ENCODE data around the gene NSFL1C.

Gene NSFL1C

GRCh38 chr20:1484438-1485116 is 17.9 kb upstream of the NSFL1C start:
- no peak for DNase-seq (ENCODE audit: low spot score)

GRCh38 chr20:1479831-1480595 is 13.4 kb upstream of the NSFL1C start:
- no peak for DNase-seq (ENCODE audit: low spot score)

DNA sequence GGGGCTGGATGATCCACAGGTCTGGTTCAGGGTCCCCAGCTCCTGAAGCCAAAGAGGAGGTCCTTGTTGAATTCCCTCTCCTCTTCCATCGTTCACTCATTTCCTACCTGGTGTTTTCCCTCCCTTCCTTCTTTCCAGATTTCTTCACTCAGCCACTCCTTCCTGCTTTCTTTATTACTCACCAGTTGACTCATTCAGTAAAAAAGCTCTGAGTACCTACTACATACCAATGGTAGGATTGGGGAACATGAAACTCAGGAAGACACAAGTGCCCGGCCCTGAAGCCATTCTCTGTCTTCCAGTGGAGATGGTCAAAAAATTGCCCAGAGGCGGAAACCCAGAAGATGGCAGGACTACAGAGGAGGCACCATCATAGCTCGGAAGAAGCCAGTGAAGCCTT is 11.9 kb upstream of the NSFL1C start:
- peak; percentile 30 for DNase-seq (ENCODE audit: low spot score)

DNA sequence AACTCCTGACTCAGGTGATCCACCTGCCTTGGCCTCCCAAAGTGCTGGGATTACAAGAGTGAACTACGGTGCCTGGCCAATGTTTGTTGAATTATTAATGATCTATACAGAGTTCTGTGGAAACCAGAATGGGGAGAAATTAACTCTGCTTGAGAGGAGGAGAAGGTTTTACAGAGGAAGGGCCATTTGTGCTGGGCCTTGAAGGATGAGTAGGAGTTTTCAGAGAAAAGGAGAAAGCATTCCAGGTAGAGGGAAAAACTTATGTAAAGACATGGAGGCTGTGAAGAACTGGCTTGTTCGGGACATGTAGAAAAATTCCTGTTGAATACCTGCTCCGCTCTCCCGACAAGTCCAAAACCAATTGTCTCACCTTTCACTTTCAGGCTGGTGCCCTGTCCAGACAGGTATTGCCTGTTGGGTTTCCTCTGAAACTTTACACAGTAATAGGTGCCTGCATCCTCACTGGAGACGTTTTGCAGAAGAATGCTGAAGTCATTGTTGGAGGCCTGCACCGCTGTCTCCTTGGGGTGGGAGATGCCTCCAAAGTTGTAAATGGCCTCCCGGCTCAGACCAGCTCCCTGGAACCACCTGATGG is 11.3 kb upstream of the NSFL1C start:
- DNase-seq (ENCODE audit: low spot score) = no peak

DNA sequence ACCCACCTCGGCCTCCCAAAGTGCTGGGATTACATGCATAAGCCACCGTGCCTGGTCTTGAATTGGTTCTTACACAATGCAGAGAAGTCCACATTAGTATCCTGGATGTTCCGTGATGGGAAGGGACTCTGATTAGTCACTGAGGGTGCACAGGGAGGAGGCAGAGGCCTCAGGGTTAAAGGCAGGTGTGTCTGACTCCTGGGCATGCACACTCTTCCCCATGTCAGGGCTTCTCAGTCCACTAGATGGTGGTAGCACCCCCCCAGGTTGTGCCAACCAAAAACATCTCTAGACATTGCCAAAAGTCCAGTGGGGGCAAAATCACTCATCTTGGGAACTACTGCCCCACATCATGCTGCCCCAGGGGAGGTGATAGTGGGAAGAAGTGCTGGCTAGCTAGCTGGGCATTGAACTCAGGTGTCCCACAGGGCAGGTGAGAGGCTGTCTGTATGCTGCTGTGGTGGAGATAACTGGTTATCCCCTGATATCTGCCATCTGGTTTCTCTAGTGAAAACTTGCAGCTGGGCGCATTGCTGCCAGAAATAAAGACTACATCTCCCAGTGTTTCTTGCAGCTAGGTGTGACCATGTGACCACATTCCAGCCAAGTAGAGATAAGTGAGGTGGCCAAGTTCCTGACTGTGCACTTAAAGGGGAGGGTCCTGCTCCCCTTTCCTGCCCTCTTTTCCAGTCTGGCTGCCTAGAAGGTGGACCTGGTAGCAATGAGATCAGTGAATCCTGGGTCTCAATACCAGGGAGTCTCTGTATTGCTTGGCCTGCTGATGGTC is 8.4 kb upstream of the NSFL1C start:
- peak; percentile 35 for DNase-seq (ENCODE audit: low spot score)

DNA sequence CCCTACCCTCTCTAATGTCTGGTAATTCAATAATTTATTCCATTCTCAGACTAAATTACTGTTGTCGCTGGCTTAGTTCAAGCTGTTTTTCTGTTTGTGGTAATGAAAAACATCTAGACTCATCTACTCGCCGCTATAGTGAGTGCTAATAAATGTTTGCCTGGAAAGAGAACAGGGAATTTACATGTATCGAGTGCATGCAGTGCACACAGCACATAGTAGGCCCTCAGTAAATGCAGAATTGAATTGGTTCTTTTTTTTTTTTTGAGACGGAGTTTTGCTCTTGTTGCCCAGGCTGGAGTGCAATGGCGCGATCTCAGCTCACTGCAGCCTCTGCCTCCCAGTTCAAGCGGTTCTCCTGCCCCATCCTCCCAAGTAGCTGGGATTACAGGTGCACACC is 7.7 kb upstream of the NSFL1C start:
- no peak for DNase-seq (ENCODE audit: low spot score)

DNA sequence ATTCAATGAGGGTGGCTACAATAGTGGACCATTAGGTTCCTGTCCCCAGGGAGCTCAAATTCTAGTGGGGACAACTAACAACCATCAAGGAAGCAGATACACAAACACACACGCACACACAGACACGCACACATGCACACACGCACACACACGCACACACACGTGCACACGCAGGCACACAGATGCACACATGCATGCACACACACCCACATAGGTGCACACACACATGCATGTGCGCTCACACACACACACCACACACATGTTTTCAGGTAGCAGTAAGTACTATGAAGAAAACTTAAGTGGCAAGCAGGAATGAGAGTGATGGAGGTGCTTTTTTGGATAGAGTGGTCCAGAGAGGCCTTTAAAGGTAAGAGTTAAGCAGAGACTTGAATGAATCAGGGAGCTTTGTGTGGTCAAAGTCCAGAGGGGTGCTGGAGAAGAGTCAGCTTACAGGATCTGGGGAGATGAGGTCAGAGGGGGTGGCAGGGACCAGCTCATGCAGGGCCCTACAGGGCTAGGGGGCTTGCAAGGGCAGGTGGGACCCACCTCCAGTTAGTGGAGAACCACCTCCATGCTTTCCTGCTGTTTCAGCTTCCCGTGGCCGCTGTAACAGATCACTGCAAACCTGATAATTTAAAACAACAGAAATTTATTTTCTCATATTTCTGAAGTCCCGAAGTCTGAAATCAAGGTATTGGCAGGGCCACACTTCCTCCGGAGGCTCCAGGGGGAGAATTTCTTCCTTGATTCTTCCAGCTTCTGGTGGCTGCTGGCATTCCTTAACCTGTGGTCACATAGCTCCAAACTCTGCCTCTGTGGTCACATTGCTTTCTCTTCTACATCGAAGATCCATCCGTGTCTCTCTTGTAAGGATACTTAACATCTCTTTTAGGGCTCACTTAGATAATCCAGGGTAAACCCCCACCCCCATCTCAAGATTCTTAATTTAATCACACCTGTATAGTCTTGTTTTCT is 6.9 kb upstream of the NSFL1C start:
- DNase-seq (ENCODE audit: low spot score) = no peak

- no peak for DNase-seq (ENCODE audit: low spot score)
Observed at GRCh38 chr20:1472556-1473245, 6.1 kb upstream of the NSFL1C start.

DNA sequence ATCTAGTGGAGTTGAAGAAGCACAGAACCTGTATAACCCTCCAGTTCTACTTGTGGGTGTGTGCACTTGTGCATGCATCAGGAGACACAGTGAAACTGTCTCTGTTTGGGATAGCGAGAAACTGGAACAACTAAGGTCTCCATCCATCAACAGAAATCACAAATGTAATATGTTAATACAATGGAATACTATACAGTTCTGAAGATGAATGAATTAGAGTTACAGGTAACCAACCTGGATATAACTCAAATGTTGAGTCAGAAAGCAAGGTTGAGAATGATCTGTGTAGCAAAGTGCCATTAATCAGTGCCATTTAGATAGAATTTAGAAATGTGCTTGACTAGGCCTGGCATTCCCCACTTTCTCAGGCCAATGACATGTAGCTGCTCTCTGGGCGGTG is 4.6 kb upstream of the NSFL1C start:
- no peak for DNase-seq (ENCODE audit: low spot score)

GRCh38 chr20:1469925-1470571 is 3.4 kb upstream of the NSFL1C start:
- DNase-seq (ENCODE audit: low spot score) = peak; percentile 93

DNA sequence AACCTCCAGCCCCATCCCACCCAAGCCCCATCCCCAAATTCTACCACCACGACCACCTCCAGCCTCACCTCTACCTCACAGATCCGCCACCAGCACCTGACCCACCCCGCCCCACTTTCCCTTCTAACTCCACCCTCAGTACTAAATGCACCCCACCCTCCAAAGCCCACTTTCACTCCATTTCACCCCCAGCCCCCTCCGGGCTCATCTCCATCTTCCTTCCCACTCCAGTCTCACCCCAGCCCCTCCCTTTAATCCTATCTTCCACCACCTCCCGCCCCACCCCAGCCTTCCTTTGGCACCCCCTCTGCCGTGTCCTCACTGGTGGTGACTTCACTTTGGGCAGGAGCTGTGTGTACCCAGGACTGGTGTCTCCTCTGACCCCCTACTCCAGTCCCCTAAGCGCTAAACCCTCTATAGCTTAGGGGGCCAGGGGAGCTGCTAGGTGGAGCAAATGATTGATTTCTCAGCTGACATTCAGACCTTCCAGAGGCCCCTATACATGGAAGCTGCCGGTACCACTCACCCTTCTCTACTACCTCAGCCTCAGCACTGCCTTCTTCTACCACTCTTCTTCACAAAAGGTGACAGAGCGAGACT is 2.8 kb upstream of the NSFL1C start:
- no peak for DNase-seq (ENCODE audit: low spot score)

GRCh38 chr20:1468117-1468624 is 1.5 kb upstream of the NSFL1C start:
- DNase-seq (ENCODE audit: low spot score) = no peak

DNA sequence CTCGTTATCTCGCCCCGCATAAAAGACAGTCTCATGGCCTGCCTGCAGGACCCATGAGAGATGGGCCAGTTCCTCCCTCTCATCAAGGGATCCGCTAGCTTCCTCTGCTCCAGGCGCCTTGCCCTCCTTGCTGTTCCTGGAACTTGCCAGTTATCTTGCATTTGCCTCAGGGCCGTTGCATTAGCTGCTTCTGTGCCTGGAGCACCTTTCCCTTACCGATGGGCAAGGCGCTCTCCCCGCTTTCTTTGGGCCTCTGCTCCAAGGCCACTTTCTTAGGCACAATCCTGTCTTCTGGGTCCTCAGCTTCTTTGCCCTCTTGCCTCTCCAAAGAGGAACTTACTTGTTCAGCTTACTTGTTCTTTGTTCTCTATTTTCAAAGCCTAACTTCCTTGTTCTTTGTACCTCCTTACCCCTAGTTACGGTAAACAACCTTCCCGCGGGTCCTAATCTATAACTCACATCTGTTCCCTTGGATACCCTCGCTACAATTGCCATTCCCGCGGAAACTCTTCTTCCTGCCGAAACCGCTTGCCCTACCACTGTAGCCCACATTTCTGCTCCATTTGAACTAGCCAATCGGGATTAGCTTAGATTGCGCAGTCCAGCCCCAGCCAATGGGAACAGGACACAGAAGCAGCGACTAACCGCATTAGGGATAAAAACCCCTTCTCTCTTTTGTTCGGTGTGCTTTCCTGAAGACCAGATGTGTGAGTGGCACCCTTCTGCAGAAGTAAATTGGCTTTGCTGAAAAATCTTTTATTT is 887 bp upstream of the NSFL1C start:
- no peak for DNase-seq (ENCODE audit: low spot score)

DNA sequence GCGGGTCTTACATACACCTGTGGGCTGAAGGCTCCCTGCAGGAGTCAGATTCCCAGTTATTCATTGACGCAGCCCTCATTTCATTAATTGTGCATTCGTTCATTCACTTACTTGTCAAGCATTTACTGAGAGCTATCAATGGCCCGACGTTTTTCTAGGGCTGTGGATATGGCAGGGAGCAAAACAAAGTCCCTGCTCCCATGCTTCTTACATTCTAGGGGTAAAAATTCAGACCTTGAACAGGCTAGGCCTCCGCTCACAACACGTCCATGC is 369 bp upstream of the NSFL1C start:
- no peak for DNase-seq (ENCODE audit: low spot score)

DNA sequence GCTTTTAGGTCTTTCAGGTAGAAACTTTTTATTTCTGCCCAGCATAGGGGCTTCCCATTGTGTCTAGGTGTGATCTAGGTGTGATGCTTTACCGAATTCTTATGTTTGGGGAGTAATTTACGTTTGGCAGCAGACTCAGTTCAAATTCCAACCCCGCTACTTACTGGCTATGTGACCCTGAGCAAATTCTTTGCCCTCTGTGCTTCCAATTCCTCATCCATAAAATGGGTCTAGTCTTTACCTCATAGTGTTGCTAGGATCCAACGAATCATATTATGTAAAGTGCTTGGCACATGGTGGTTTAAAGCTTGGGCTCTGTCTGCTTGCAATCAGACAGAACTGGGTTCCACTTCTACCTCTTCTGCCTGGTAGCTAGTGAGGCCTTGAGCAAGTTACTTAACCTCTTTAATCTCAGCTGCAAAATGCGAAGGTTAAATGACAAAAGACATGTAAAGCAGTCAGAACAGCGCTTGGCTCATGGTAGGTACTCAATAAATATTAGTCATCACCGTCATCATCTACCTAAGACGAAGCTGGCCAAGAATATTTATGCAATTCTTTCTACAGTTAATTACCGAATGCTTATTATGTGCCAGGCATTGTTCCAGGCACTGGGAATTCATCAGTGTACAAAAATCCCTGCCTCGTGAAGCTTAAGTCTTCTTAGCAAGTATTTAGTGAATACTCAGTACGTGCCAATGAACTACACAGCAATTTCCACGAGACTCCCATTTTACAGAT is 1.0 kb downstream of the NSFL1C start:
- no peak for DNase-seq (ENCODE audit: low spot score)

DNA sequence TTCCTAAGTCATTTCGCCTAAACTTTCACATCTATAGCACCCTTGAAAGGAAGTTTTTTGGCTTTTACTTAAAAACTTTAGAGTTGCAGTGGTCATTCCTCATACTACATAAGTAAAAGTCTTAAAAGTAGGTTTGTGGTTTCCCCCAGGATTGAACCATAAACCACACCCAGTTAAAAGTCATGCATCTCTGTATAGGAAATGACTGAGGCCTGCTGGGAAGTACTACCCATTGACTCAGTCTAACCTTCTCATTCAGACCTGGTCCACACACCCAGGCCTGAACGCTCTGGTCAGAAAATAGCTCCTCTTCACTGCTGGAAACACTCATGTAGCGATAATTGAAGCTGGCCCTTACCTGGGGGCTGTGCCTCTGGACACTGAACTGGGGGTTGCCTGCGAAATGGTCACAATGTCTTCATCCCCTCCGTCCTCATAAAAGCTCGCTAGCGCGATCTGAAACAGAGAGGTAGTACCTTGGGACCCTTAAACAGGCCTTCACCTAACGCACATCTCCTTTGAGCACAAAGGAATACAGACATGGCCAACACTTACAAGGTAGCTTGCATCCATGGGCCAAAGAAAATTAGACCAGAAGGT is 2.6 kb downstream of the NSFL1C start:
- DNase-seq (ENCODE audit: low spot score) = no peak

DNA sequence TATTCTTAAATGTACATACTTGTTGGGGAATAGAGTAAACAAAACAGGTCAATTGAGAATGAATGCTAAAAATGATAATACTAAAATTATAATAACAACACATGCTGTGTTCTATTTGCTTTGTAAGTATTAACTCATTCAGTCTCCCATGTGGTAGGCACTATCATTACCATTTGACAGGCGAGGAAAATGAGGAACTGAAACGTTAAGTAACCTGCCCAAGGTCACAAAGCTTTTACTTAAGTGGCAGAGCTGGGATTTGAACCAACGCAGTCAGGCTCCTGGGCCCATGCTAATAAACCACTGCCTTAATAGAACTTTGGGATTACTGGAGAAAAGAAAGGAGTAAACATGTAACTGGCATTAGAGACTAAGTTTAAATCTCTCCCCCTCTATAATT is 3.8 kb downstream of the NSFL1C start:
- no peak for DNase-seq (ENCODE audit: low spot score)

GRCh38 chr20:1462001-1462400 is 4.6 kb downstream of the NSFL1C start:
- DNase-seq (ENCODE audit: low spot score) = no peak

Measured in SW480 (cell line).